SU-DHL-6 (cell line): Measurements from ENCODE around the gene INPP5E.

Experiments
- H2AFZ ChIP-seq: fragments of 200-600 bp; sonication (generic); 2 replicates; pipeline ENCODE4 v1.6.1; 2014; ENCODE audit warnings: low read depth, mild to moderate bottlenecking, moderate library complexity, mixed read lengths, antibody characterized with exemption, low read length; ENCODE audit not compliant: severe bottlenecking
- H3F3A ChIP-seq: fragments of 200-600 bp; shearing (Covaris generic); 2 replicates; pipeline ENCODE4 v1.6.0; 2016; ENCODE audit warnings: antibody characterized with exemption, mild to moderate bottlenecking; ENCODE audit not compliant: insufficient read depth
- H3K27ac ChIP-seq: fragments of 200-600 bp; sonication (generic); 2 replicates; pipeline ENCODE4 v1.5.1; 2016; ENCODE audit warnings: low read depth, mild to moderate bottlenecking, low read length, moderate library complexity, mixed read lengths
- H3K27me3 ChIP-seq: fragments of 200-600 bp; sonication (generic), shearing (Covaris generic); 2 replicates; pipeline ENCODE4 v1.6.0; 2014; ENCODE audit warnings: mild to moderate bottlenecking, low read length
- H3K36me3 ChIP-seq: fragments of 200-600 bp; sonication (generic); 2 replicates; pipeline ENCODE4 v1.6.1; 2014; ENCODE audit warnings: mild to moderate bottlenecking, low read length, mixed read lengths
- H3K4me2 ChIP-seq: fragments of 300-600, 200-600 bp; shearing (Covaris generic), sonication (generic); 2 replicates; pipeline ENCODE4 v1.6.0; 2014; ENCODE audit warnings: low read length, low read depth, mild to moderate bottlenecking; ENCODE audit not compliant: poor library complexity, severe bottlenecking
- H3K4me3 ChIP-seq: fragments of 200-600 bp; sonication (generic); 2 replicates; pipeline ENCODE4 v1.5.1; 2014; ENCODE audit warnings: antibody characterized with exemption, low read length, mild to moderate bottlenecking, mixed read lengths; ENCODE audit not compliant: insufficient read depth, poor library complexity, severe bottlenecking
- H3K79me2 ChIP-seq: fragments of 200-600 bp; sonication (generic); 2 replicates; pipeline ENCODE4 v1.6.1; 2014; ENCODE audit warnings: mild to moderate bottlenecking, low read length, moderate library complexity; ENCODE audit not compliant: insufficient read depth
- H3K9ac ChIP-seq: fragments of 200-600 bp; sonication (generic); 2 replicates; pipeline ENCODE4 v1.7.0; 2014; ENCODE audit warnings: mild to moderate bottlenecking, low read length
- H3K9me2 ChIP-seq: fragments of 200-600 bp; sonication (generic); replicated peaks from 2 replicates; pipeline ENCODE4 v1.6.1; 2014; ENCODE audit warnings: low read length; ENCODE audit not compliant: insufficient read depth
- H3K9me3 ChIP-seq: fragments of 200-600 bp; sonication (generic); 2 replicates; pipeline ENCODE4 v1.6.1; 2014; ENCODE audit warnings: low read length, mixed read lengths; ENCODE audit not compliant: insufficient read depth
- H4K20me1 ChIP-seq: fragments of 200-600 bp; sonication (generic); 2 replicates; pipeline ENCODE4 v1.6.1; 2014; ENCODE audit warnings: low read depth, mild to moderate bottlenecking, antibody characterized with exemption, low read length, moderate library complexity, mixed read lengths
- EZH2phosphoT487 ChIP-seq: fragments of 200-600 bp; sonication (generic), shearing (Covaris generic); conservative IDR thresholded peaks from 2 replicates; pipeline ENCODE4 v1.6.1; 2018; ENCODE audit warnings: mild to moderate bottlenecking, antibody characterized with exemption, low read length, moderate library complexity, mixed read lengths
- TF ChIP-seq, protein P1 (sequence below): fragments of 200-600 bp; sonication (generic); IDR thresholded peaks from one replicate; pipeline ENCODE4 v1.5.1; 2017; ENCODE audit warnings: antibody characterized with exemption, mild to moderate bottlenecking, low read length, moderate library complexity; ENCODE audit not compliant: insufficient read depth, poor library complexity, severe bottlenecking

Gene INPP5E

DNA sequence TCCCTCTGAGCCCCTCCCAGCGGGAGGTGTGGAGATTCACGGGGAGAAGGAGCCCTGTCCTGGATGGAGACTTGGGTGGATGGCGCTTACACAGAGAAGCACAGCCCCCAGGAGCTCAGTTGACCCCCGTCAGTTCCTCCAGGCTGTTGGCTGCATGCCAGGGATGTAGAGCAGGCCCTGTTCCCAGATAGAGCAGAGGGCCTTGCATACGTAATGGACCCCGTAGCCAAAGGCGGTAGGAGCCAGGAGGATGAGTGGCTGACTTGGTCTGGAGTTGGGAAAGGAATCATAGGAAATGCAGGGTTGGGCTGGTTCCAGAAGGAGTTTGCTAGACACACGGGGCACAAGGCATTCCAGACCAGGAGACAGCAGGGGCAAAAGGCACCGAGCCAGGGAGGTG lies 26.7 kb downstream of the INPP5E start:
- H3K4me3 ChIP-seq, result no peak overlapping the region
- no peaks in the 10 kb centered on the region for H3K27me3 ChIP-seq
- H3K27ac ChIP-seq, result no peak overlapping the region
- H4K20me1 ChIP-seq, result no peaks in the 10 kb centered on the region
- H3F3A ChIP-seq, result no peaks in the 10 kb centered on the region
- no peak overlapping the region for H2AFZ ChIP-seq
- H3K4me2 ChIP-seq, result no peak overlapping the region
- no peaks in the 10 kb centered on the region for H3K9me3 ChIP-seq
- no peaks in the 10 kb centered on the region for H3K9me2 ChIP-seq
- H3K36me3 ChIP-seq, result 0 out of 2 replicates have a peak, but pooled peaks cover 8% of the 10 kb centered on the region
- no peak overlapping the region for H3K9ac ChIP-seq
- TF ChIP-seq EZH2phosphoT487, result no peak
- TF ChIP-seq, protein P1, sequence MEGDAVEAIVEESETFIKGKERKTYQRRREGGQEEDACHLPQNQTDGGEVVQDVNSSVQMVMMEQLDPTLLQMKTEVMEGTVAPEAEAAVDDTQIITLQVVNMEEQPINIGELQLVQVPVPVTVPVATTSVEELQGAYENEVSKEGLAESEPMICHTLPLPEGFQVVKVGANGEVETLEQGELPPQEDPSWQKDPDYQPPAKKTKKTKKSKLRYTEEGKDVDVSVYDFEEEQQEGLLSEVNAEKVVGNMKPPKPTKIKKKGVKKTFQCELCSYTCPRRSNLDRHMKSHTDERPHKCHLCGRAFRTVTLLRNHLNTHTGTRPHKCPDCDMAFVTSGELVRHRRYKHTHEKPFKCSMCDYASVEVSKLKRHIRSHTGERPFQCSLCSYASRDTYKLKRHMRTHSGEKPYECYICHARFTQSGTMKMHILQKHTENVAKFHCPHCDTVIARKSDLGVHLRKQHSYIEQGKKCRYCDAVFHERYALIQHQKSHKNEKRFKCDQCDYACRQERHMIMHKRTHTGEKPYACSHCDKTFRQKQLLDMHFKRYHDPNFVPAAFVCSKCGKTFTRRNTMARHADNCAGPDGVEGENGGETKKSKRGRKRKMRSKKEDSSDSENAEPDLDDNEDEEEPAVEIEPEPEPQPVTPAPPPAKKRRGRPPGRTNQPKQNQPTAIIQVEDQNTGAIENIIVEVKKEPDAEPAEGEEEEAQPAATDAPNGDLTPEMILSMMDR, result no peak
- H3K79me2 ChIP-seq, result peaks cover 44% of the 10 kb centered on the region

GRCh38 chr9:136411378-136411777 lies 28.3 kb downstream of the INPP5E start:
- Histone ChIP-seq H2AFZ (no peak overlapping the region), H3K27ac (no peak overlapping the region), H3K79me2 (peaks cover 44% of the 10 kb centered on the region), H4K20me1 (no peaks in the 10 kb centered on the region), H3F3A (no peaks in the 10 kb centered on the region), H3K27me3 (no peaks in the 10 kb centered on the region), H3K4me2 (peak overlapping the region; percentile 91), H3K36me3 (peaks cover 8% of the 10 kb centered on the region; the same call in 1 of the 2 replicates), H3K9me2 (no peaks in the 10 kb centered on the region), H3K9ac (peak overlapping the region; percentile 94), H3K4me3 (peak overlapping the region; percentile 84), H3K9me3 (no peaks in the 10 kb centered on the region)
- TF ChIP-seq, protein P1, result no peak
- TF ChIP-seq EZH2phosphoT487, result no peak

- H3K9ac ChIP-seq, result peak within 1 kb of the TSS; percentile 95
- peak within 1 kb of the TSS; percentile 90 for H3K4me3 ChIP-seq
- peak within 1 kb of the TSS; percentile 91 for H3K4me2 ChIP-seq
- peak within 1 kb of the TSS; percentile 62 for H3K27ac ChIP-seq
- no peaks in the 10 kb centered on the region for H3F3A ChIP-seq
- TF ChIP-seq EZH2phosphoT487, result no peak
- H4K20me1 ChIP-seq, result no peaks in the 10 kb centered on the region
- peaks cover 44% of the 10 kb centered on the region for H3K79me2 ChIP-seq
- no peaks in the 10 kb centered on the region for H3K27me3 ChIP-seq
- H3K9me2 ChIP-seq, result no peaks in the 10 kb centered on the region
- H3K9me3 ChIP-seq, result no peaks in the 10 kb centered on the region
- H3K36me3 ChIP-seq, result peaks cover 8% of the 10 kb centered on the region; the same call in 1 of the 2 replicates
- H2AFZ ChIP-seq, result peak within 1 kb of the TSS; percentile 63
These were observed 29.0 kb downstream of the INPP5E start, which contains the start of the genes ENTR1 and PMPCA for GRCh38 chr9:136410500-136411287. Gene ENTR1, minus strand, starts transcription at chr9:136410614. Its CDS starts 217 bp downstream, at chr9:136410397. Gene PMPCA, plus strand, starts transcription at chr9:136410658. Its CDS starts 11 bp downstream, at chr9:136410669.
